Upper lobe of left lung (tissue), 4 donors: ENCODE data around the gene ANO2.

Source experiments
- CTCF ChIP-seq, 6 experiments: fragments of 450-650 bp in 4 of 6; fragments of 200-600 bp in 2 of 6; sonication (generic) in 2 of 6; IDR thresholded peaks; one replicate each; pipeline ENCODE4 v1.5.1; 2016 to 2019; ENCODE audit warnings: antibody characterized with exemption in 6 of 6
- EP300 ChIP-seq, 4 donors: sonication (generic); formaldehyde crosslinking; IDR thresholded peaks; one replicate each; pipeline ENCODE4 v1.5.1; 2017; ENCODE audit warnings: antibody characterized with exemption in 4 of 4, control low read depth in 2 of 4
- POLR2A ChIP-seq, 4 donors: fragments of 450-650 bp; IDR thresholded peaks; one replicate each; pipeline ENCODE4 v1.5.1; 2016 to 2017; ENCODE audit warnings: antibody characterized with exemption in 4 of 4, mild to moderate bottlenecking in 2 of 4
- POLR2AphosphoS5 ChIP-seq, 2 donors: sonication (generic); formaldehyde crosslinking; IDR thresholded peaks; one replicate each; pipeline ENCODE4 v1.5.1; 2017; ENCODE audit warnings: antibody characterized with exemption in 2 of 2

- TF ChIP-seq POLR2A (IDR thresholded peaks at IDR 0.05) (no peak), CTCF (IDR thresholded peaks at IDR 0.05) (no peak), POLR2AphosphoS5 (IDR thresholded peaks at IDR 0.05) (no peak), EP300 (IDR thresholded peaks at IDR 0.05) (no peak)
These were observed 141.5 kb downstream of the ANO2 start for GRCh38 chr12:5803532-5803931.
